Activated naive CD8-positive, alpha-beta T cell (primary cell): ENCODE measurements around the gene PDE4B.

Source experiments
- H3K27ac Mint-ChIP-seq: one replicate; pipeline ENCODE4 v1.8.0; 2021; ENCODE audit warnings: mixed read lengths
- H3K27me3 Mint-ChIP-seq: one replicate; pipeline ENCODE4 v1.8.0; 2021; ENCODE audit warnings: mixed read lengths
- H3K36me3 Mint-ChIP-seq: one replicate; pipeline ENCODE4 v1.8.0; 2021; ENCODE audit warnings: mixed read lengths
- H3K4me1 Mint-ChIP-seq: one replicate; pipeline ENCODE4 v1.8.0; 2021; ENCODE audit warnings: low read depth, mixed read lengths
- H3K4me3 Mint-ChIP-seq: one replicate; pipeline ENCODE4 v1.8.0; 2021; ENCODE audit warnings: mild to moderate bottlenecking, mixed read lengths
- H3K9me3 Mint-ChIP-seq: one replicate; pipeline ENCODE4 v1.8.0; 2021; ENCODE audit warnings: low read depth, mixed read lengths

Gene PDE4B

DNA sequence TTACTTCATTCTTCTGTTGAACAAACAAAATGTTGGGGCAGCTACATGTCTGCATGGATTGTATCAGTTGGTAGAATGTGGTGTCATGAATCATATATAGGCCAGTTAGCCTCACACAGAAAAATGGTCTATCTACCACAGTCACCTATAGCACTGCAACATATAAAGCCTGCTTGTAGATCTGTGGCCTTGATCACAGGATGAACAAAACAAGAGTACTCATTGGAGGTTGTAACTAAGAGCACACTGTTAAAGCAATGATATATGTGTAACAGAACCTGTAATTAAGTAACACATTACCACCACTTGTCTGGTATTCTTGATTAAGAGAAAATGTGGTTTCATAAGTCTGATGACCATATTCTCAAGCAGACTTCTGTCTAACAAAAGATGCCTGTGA, 573.9 kb downstream of the PDE4B start:
- Mint-ChIP-seq H3K27me3 (no peaks in the 10 kb centered on the region), H3K4me1 (peaks cover 79% of the 10 kb centered on the region), H3K4me3 (no peak overlapping the region), H3K27ac (peak overlapping the region; percentile 87), H3K36me3 (peaks cover 57% of the 10 kb centered on the region), H3K9me3 (no peaks in the 10 kb centered on the region)

DNA sequence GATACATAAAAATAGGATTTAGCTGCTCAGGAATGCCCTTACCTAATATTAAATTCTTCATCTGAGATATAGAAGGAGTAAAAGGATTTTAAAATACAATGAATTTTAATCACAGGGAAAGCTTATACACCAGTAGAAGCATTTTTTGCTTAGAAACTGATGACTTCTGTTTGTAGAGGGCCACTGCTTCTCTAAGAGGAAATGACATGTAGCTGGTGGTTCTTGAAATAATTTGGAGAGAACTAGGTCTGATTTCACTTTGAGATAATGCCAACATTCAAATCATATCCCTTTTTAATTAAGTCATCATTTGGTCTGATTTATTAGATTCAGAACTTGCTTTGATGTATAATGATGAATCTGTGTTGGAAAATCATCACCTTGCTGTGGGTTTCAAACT, 574.7 kb downstream of the PDE4B start:
- Mint-ChIP-seq H3K4me1 (peaks cover 82% of the 10 kb centered on the region), H3K27ac (peak overlapping the region; percentile 87), H3K9me3 (no peaks in the 10 kb centered on the region)

DNA sequence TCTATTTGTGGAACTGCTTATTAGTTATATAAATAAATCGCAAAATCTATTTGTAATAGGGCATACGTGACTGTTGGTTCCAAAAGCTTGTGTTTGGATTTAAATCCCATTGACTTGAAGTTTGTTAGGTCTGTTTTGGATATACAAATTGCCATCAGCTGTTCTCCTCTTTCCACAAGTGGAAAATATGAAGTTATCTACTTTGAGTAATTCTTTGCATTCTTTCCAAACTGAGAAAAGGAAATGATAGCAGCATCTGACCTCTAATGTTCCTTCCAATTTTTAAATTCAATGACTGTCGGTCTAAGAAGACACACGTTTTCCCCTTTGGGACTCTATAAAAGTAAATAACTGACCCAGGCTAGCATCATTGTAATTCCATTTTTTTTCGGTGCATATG, 575.6 kb downstream of the PDE4B start:
- peaks cover 61% of the 10 kb centered on the region for H3K36me3 Mint-ChIP-seq
- peak overlapping the region; percentile 89 for H3K27ac Mint-ChIP-seq
- H3K27me3 Mint-ChIP-seq = no peaks in the 10 kb centered on the region
- no peak overlapping the region for H3K4me3 Mint-ChIP-seq
- H3K4me1 Mint-ChIP-seq = peaks cover 88% of the 10 kb centered on the region
- no peaks in the 10 kb centered on the region for H3K9me3 Mint-ChIP-seq

More for the DNA sequence above, 574.7 kb downstream of the PDE4B start:
- Mint-ChIP-seq H3K36me3 (peaks cover 59% of the 10 kb centered on the region), H3K27me3 (no peaks in the 10 kb centered on the region), H3K4me3 (peak overlapping the region; percentile 49)

DNA sequence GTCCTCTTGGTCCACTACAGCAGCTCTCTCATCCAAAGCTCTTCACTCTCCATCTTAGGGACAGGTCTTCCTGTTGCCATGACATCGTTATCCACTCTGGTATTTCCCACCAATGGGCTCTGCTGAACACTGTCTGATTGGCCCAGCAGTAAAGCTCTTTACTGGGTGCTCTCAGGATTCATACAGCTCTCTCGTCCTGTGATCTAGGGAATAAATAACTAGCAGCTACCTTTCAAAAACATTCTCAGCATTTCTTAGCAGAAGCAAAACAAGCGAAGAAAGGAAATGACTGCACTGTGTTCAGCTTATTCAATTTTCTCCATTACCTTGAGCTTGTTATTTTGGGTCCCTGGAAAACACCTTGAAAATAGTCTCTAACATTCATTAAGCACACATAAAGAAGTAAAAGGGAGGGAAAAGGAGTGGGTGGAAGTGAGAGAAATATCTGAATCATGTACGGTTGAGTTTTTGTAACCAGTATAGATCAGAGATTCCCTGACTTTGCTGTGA, 577.8 kb downstream of the PDE4B start:
- Mint-ChIP-seq H3K4me1 (peaks cover 94% of the 10 kb centered on the region), H3K9me3 (no peaks in the 10 kb centered on the region), H3K27me3 (no peaks in the 10 kb centered on the region), H3K27ac (peak overlapping the region; percentile 98), H3K4me3 (peak overlapping the region; percentile 82), H3K36me3 (peaks cover 47% of the 10 kb centered on the region)

DNA sequence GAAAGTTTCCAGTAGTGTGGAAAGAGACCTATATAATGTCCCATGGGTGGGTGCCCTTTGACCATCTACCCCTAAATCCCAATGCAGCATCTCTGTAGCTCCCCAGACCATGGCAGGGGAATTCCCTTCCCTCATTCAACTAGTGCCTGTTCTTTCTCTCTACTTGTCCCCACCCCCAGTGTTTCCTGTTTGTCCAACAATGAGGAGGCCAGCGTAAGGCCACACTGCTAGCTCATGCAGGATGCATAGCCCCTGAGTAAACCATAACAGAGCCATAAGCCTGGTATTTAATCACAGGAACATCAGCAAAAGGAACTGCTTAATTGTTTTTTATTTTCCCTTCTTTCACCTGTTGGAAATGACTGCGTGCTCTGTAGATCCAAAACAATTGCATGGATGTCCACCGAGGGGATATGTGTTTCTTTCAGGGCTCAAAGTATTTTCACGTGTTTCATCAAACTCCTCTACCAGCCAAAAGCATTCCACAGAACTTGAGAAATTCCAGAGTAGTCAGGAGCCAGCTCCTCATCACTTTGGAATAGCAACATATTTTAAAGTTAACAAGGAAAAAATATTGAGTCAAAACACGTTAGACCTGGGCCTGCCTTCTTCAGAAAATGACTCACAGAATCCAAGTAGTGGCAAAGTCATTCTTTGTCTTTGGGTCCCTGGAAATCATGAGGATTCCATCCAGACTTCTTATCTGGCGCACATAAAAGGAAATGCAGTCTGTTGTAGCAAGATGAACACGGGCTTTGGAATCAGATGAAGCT, 578.7 kb downstream of the PDE4B start:
- Mint-ChIP-seq H3K4me3 (peak overlapping the region; percentile 73), H3K4me1 (peaks cover 95% of the 10 kb centered on the region), H3K9me3 (no peaks in the 10 kb centered on the region), H3K36me3 (peaks cover 45% of the 10 kb centered on the region), H3K27me3 (no peaks in the 10 kb centered on the region), H3K27ac (peak overlapping the region; percentile 98)

DNA sequence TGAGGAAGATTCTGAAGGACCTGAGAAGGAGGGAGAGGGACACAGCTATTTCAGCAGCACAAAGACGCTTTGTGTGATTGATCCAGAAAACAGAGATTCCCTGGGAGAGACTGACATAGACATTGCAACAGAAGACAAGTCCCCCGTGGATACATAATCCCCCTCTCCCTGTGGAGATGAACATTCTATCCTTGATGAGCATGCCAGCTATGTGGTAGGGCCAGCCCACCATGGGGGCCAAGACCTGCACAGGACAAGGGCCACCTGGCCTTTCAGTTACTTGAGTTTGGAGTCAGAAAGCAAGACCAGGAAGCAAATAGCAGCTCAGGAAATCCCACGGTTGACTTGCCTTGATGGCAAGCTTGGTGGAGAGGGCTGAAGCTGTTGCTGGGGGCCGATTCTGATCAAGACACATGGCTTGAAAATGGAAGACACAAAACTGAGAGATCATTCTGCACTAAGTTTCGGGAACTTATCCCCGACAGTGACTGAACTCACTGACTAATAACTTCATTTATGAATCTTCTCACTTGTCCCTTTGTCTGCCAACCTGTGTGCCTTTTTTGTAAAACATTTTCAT, 579.9 kb downstream of the PDE4B start:
- Mint-ChIP-seq H3K4me1 (peaks cover 90% of the 10 kb centered on the region), H3K4me3 (peak overlapping the region; percentile 73), H3K9me3 (no peaks in the 10 kb centered on the region), H3K27me3 (no peaks in the 10 kb centered on the region), H3K27ac (peak overlapping the region; percentile 98), H3K36me3 (peaks cover 37% of the 10 kb centered on the region)

DNA sequence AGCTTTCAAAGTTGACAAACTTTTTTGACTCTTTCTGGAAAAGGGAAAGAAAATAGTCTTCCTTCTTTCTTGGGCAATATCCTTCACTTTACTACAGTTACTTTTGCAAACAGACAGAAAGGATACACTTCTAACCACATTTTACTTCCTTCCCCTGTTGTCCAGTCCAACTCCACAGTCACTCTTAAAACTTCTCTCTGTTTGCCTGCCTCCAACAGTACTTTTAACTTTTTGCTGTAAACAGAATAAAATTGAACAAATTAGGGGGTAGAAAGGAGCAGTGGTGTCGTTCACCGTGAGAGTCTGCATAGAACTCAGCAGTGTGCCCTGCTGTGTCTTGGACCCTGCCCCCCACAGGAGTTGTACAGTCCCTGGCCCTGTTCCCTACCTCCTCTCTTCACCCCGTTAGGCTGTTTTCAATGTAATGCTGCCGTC, 580.5 kb downstream of the PDE4B start:
- Mint-ChIP-seq H3K27ac (peak overlapping the region; percentile 98), H3K9me3 (no peaks in the 10 kb centered on the region), H3K4me1 (peaks cover 86% of the 10 kb centered on the region), H3K36me3 (peaks cover 34% of the 10 kb centered on the region), H3K27me3 (no peaks in the 10 kb centered on the region), H3K4me3 (peak overlapping the region; percentile 73)

DNA sequence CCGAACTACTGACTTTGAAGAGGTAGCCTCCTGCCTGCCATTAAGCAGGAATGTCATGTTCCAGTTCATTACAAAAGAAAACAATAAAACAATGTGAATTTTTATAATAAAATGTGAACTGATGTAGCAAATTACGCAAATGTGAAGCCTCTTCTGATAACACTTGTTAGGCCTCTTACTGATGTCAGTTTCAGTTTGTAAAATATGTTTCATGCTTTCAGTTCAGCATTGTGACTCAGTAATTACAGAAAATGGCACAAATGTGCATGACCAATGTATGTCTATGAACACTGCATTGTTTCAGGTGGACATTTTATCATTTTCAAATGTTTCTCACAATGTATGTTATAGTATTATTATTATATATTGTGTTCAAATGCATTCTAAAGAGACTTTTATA, 581.5 kb downstream of the PDE4B start:
- Mint-ChIP-seq H3K36me3 (peaks cover 29% of the 10 kb centered on the region), H3K27ac (peak overlapping the region; percentile 98), H3K4me3 (peak overlapping the region; percentile 85), H3K9me3 (no peaks in the 10 kb centered on the region), H3K4me1 (peaks cover 78% of the 10 kb centered on the region), H3K27me3 (no peaks in the 10 kb centered on the region)

DNA sequence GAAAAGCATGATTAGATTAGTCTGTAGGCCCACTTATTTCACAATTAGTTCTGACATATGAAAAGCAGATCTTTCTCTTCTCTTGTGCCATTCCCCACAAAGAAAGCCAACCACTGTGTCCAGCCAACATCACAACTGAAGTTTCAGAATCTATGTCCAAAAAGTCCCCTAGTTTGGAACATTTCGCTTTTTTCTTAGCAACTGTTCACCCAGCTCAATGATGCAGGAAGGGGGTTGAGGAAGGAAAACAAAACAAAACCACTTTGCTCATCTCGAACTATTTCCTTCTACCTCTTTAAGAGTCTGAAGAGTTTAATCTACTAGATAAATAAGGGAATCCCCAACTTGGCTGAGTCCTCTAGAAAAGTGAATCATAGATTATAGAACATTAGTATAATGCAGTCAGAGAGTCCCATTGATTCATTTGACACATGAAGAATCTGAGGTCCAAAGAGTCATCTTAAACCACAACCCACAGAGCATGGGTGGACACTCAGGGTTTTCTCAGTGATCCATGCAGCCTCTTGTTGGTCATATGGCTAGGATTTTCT, 581.9 kb downstream of the PDE4B start:
- peak overlapping the region; percentile 98 for H3K27ac Mint-ChIP-seq
- no peaks in the 10 kb centered on the region for H3K27me3 Mint-ChIP-seq
- H3K36me3 Mint-ChIP-seq = peaks cover 25% of the 10 kb centered on the region
- no peaks in the 10 kb centered on the region for H3K9me3 Mint-ChIP-seq
- peaks cover 77% of the 10 kb centered on the region for H3K4me1 Mint-ChIP-seq
- peak overlapping the region; percentile 85 for H3K4me3 Mint-ChIP-seq

DNA sequence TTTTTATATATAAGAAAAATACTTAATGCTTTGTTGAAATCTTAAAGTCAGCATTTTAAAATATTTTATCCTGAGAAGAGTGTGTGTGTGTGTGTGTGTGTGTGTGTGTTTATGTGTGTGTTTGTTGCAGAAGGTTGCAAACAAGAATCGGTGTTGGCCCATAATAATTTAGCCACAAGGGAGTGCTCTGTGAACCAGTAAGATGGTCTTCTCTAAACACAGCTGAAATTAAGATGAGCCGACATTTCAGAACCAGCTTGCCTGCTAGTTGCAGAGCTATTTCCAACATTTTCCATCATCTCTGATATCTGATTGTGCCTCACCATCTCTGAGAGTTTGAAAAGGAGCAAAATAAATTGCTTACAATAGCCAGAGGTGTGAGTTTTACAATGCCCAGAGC, 582.4 kb downstream of the PDE4B start:
- Mint-ChIP-seq H3K4me1 (peaks cover 76% of the 10 kb centered on the region), H3K4me3 (peak overlapping the region; percentile 85), H3K27ac (peak overlapping the region; percentile 98), H3K36me3 (peaks cover 25% of the 10 kb centered on the region), H3K27me3 (no peaks in the 10 kb centered on the region), H3K9me3 (no peaks in the 10 kb centered on the region)

DNA sequence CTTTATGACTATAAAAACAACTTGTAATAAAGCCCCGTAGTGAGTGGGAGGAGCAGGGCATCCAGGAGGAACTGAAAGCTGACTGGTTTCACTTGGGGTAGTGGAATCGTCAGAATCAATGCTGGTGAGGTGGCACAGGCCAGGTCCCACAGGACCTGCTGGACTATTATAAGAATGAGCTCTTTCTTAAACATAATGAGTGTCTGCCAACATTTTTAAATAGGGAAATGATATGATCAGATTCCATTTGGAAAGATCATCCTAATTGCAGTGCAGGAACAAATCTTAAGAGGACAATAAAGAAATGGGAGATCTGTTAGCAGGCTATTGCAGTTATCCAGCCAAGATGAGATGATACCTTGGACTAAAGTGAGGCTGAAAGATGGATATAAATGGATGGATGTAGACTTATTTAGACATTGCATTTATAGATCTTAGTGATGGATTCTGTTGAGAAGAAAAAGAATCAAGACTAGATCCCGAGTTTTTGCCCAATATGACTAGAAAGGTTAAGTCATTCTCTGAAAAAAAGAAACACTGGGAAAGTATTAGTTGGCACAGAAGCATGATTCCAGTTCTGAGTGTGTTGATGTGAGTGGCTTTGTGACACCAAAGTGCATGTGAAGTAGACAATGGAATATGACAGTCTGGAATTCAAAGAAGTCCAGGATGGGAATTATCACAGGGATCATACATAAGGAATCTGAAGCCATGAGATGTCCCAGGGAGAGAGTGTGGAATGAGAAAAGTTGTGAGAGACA, 587.9 kb downstream of the PDE4B start:
- Mint-ChIP-seq H3K4me3 (peak overlapping the region; percentile 33), H3K9me3 (no peaks in the 10 kb centered on the region), H3K27me3 (no peaks in the 10 kb centered on the region), H3K36me3 (peaks cover 6% of the 10 kb centered on the region), H3K27ac (peak overlapping the region; percentile 55), H3K4me1 (peaks cover 42% of the 10 kb centered on the region)

DNA sequence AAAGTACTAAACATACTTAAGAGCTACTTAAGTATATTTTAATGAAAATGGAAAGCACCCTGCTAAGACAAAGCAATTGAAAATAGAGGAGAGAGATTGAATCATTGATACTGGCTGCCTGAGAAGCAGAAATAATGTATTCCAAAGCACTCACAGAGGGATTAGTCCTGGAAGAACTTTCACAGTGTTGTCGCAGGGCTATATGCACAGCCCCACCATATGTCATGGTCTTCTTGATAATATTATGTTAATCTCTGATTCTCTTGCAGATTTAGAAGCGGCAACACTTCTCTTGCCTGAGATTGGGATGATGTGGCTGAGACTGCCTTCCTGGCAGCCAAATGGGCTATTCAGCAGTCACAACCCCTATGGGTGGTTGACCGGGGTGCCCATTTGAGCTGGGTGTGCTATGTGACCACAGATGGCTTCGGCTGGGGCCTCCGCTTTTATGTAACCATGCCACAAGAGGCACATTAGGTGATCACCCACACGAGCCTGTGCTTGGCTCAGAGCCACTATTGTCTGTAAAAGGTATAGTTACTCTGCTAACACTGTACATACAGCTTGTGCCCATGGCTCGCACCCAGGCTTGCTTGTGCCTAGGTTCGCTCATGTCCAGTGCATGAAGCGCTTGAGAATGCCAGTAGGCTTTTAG, 589.1 kb downstream of the PDE4B start:
- Mint-ChIP-seq H3K27me3 (no peaks in the 10 kb centered on the region), H3K27ac (no peak overlapping the region), H3K36me3 (peaks cover 11% of the 10 kb centered on the region), H3K4me3 (no peak overlapping the region), H3K4me1 (peaks cover 34% of the 10 kb centered on the region), H3K9me3 (peaks cover 7% of the 10 kb centered on the region)

DNA sequence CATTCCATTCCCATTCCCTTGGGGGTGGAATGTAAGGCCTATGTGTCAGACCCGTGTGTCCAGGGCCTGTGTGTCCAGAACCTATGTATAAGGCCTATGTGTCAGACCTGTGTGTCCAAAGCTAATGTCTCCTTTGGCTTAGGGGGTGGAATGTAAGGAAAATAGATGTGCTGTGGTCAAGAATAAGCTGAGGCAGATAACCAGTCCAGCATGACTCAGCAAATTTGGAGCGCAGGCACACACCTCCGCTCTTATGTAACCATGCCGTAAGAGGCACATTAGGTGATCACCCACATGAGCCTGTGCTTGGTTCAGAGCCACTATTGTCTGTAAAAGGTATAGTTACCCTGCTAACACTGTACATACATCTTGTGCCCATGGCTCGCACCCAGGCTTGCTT, 590.5 kb downstream of the PDE4B start:
- H3K4me3 Mint-ChIP-seq = no peak overlapping the region
- peaks cover 26% of the 10 kb centered on the region for H3K4me1 Mint-ChIP-seq
- peaks cover 11% of the 10 kb centered on the region for H3K36me3 Mint-ChIP-seq
- H3K27me3 Mint-ChIP-seq = no peaks in the 10 kb centered on the region
- no peak overlapping the region for H3K27ac Mint-ChIP-seq
- H3K9me3 Mint-ChIP-seq = peaks cover 9% of the 10 kb centered on the region

DNA sequence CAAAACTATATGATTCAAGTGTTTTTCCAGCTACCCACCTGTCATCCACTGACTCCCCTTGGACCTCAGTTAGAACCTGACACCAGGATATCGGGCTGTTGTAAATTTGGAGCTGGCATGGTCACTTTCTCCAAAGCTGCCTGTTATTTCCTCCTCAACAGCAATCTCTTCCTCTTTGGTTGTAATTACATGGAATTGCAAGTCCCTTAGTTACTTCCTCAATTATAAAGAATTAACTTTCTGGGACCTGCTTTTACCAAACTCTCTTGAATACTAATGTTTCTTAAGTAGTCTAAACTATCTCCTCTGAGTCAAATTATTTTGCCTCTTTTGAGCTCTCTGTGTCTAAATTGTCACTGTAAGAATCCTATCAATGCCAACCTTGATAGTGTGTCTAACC, 590.9 kb downstream of the PDE4B start:
- H3K4me3 Mint-ChIP-seq = no peak overlapping the region
- H3K27ac Mint-ChIP-seq = no peak overlapping the region
- peaks cover 9% of the 10 kb centered on the region for H3K9me3 Mint-ChIP-seq
- peaks cover 26% of the 10 kb centered on the region for H3K4me1 Mint-ChIP-seq
- H3K27me3 Mint-ChIP-seq = no peaks in the 10 kb centered on the region
- peaks cover 11% of the 10 kb centered on the region for H3K36me3 Mint-ChIP-seq
